Measurements from ENCODE around the gene NEK1.

DNA sequence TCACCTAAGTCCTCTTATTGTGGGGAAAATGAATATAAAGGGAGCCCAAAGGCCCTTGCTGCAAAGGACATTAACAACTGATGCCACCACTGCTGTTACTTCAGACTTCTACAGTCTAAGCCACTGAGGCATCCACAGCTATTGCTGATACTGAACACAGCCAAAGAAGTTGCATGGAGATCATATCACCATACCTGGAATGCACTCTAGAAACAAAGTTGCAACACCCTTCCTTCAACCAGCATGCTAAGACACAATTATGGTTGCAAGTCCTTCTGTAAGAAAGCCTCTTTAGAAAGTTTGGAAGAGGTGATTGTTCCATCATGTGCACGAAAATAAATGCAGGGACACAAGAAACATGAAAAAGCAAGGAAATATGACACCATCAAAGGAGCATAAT, 236.0 kb downstream of the NEK1 start:
- TF ChIP-seq CBX8 (IDR thresholded peaks at IDR 0.05; ENCODE audit: borderline replicate concordance, low read depth, low read length) (no peak), RAD21 (IDR thresholded peaks at IDR 0.05 in 1 of 2, conservative IDR thresholded peaks at IDR 0.05 in 1 of 2; ENCODE audit: low read depth in 2 of 2, low read length in 2 of 2) (no peak)
- TF ChIP-seq, protein P1, sequence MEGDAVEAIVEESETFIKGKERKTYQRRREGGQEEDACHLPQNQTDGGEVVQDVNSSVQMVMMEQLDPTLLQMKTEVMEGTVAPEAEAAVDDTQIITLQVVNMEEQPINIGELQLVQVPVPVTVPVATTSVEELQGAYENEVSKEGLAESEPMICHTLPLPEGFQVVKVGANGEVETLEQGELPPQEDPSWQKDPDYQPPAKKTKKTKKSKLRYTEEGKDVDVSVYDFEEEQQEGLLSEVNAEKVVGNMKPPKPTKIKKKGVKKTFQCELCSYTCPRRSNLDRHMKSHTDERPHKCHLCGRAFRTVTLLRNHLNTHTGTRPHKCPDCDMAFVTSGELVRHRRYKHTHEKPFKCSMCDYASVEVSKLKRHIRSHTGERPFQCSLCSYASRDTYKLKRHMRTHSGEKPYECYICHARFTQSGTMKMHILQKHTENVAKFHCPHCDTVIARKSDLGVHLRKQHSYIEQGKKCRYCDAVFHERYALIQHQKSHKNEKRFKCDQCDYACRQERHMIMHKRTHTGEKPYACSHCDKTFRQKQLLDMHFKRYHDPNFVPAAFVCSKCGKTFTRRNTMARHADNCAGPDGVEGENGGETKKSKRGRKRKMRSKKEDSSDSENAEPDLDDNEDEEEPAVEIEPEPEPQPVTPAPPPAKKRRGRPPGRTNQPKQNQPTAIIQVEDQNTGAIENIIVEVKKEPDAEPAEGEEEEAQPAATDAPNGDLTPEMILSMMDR (IDR thresholded peaks at IDR 0.05; ENCODE audit: control extremely low read depth in 1 of 3, insufficient read depth in 1 of 3, low read depth in 1 of 3, low read length in 3 of 3): no peak
